ENCODE results near the gene SCRT2. TPM values are rescaled to one million over a fixed set of nuclear protein-coding genes. Genes with fewer than 3 reads are reported as not detected.

Gene SCRT2
- total and polyA plus RNA-seq, 4 donors = not detected

GRCh38 chr20:664576-664975 is 11.0 kb downstream of the SCRT2 start:
- no peak overlapping the region for H3K9ac ChIP-seq (ENCODE audit: low read depth in 1 of 2, low read length in 2 of 2)
- DNase-seq (ENCODE audit: low spot score) = no peak
- no peak overlapping the region for H3K27ac ChIP-seq (ENCODE audit: low read depth in 1 of 2, low read length in 2 of 2)
- peaks cover 10 to 26% (median 13%) of the 10 kb centered on the region in 4 donors for H3K27me3 ChIP-seq (ENCODE audit: control insufficient read depth in 4 of 4, insufficient read depth in 4 of 4, low read length in 3 of 4)
- no peaks in the 10 kb centered on the region for H3K9me3 ChIP-seq (ENCODE audit: control insufficient read depth in 4 of 4, low read length in 3 of 4)
- H3K4me1 ChIP-seq (ENCODE audit: control insufficient read depth in 4 of 4, insufficient read depth in 4 of 4, low read length in 3 of 4) = peaks cover 0 to 9% (median 1%) of the 10 kb centered on the region in 4 donors
- no peak for TF ChIP-seq HNF4G (IDR thresholded peaks at IDR 0.05)
- no peak for TF ChIP-seq RXRA (IDR thresholded peaks at IDR 0.05)
- no peak for TF ChIP-seq CTCF (IDR thresholded peaks at IDR 0.05; ENCODE audit: low read depth, low read length, missing input control)
- no peak for TF ChIP-seq FOXA2 (IDR thresholded peaks at IDR 0.05)
- no peak for TF ChIP-seq FOXA1 (IDR thresholded peaks at IDR 0.05)
- no peak for TF ChIP-seq MAX (IDR thresholded peaks at IDR 0.05)
- TF ChIP-seq EGR1 (IDR thresholded peaks at IDR 0.05; ENCODE audit: low read depth in 2 of 2) = no peak
- no peak for TF ChIP-seq NR2F2 (IDR thresholded peaks at IDR 0.05)
- TF ChIP-seq TAF1 (conservative IDR thresholded peaks at IDR 0.05) = no peak
- TF ChIP-seq GABPA (IDR thresholded peaks at IDR 0.05 in 1 of 2, conservative IDR thresholded peaks at IDR 0.05 in 1 of 2) = no peak
- TF ChIP-seq ZBTB33 (IDR thresholded peaks at IDR 0.05) = no peak
- TF ChIP-seq RAD21 (IDR thresholded peaks at IDR 0.05) = no peak
- TF ChIP-seq, protein P1, sequence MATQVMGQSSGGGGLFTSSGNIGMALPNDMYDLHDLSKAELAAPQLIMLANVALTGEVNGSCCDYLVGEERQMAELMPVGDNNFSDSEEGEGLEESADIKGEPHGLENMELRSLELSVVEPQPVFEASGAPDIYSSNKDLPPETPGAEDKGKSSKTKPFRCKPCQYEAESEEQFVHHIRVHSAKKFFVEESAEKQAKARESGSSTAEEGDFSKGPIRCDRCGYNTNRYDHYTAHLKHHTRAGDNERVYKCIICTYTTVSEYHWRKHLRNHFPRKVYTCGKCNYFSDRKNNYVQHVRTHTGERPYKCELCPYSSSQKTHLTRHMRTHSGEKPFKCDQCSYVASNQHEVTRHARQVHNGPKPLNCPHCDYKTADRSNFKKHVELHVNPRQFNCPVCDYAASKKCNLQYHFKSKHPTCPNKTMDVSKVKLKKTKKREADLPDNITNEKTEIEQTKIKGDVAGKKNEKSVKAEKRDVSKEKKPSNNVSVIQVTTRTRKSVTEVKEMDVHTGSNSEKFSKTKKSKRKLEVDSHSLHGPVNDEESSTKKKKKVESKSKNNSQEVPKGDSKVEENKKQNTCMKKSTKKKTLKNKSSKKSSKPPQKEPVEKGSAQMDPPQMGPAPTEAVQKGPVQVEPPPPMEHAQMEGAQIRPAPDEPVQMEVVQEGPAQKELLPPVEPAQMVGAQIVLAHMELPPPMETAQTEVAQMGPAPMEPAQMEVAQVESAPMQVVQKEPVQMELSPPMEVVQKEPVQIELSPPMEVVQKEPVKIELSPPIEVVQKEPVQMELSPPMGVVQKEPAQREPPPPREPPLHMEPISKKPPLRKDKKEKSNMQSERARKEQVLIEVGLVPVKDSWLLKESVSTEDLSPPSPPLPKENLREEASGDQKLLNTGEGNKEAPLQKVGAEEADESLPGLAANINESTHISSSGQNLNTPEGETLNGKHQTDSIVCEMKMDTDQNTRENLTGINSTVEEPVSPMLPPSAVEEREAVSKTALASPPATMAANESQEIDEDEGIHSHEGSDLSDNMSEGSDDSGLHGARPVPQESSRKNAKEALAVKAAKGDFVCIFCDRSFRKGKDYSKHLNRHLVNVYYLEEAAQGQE (IDR thresholded peaks at IDR 0.05) = no peak
- TF ChIP-seq ATF3 (IDR thresholded peaks at IDR 0.05) = no peak
- TF ChIP-seq YY1 (IDR thresholded peaks at IDR 0.05) = no peak
- no peak for TF ChIP-seq SP1 (IDR thresholded peaks at IDR 0.05)
- H3K4me3 ChIP-seq (ENCODE audit: low read depth in 1 of 3, low read length in 3 of 3) = no peak overlapping the region
- H3K36me3 ChIP-seq (ENCODE audit: control insufficient read depth in 4 of 4, insufficient read depth in 3 of 4, low read depth in 1 of 4, low read length in 3 of 4) = no peaks in the 10 kb centered on the region
- WGBS = 35% methylated on average over 13 of the region's 13 CpGs

GRCh38 chr20:664151-664550 is 11.5 kb downstream of the SCRT2 start:
- peaks cover 10 to 26% (median 13%) of the 10 kb centered on the region in 4 donors for H3K27me3 ChIP-seq (ENCODE audit: control insufficient read depth in 4 of 4, insufficient read depth in 4 of 4, low read length in 3 of 4)
- 10% methylated on average over 60 of the region's 60 CpGs for WGBS
- TF ChIP-seq GABPA (IDR thresholded peaks at IDR 0.05 in 1 of 2, conservative IDR thresholded peaks at IDR 0.05 in 1 of 2) (no peak), RAD21 (IDR thresholded peaks at IDR 0.05) (no peak), ZBTB33 (IDR thresholded peaks at IDR 0.05) (no peak), FOXA1 (IDR thresholded peaks at IDR 0.05) (no peak), HNF4G (IDR thresholded peaks at IDR 0.05) (no peak), JUND (IDR thresholded peaks at IDR 0.05) (no peak), HNF4A (conservative IDR thresholded peaks at IDR 0.05) (no peak), FOXA2 (IDR thresholded peaks at IDR 0.05) (no peak), NR2F2 (IDR thresholded peaks at IDR 0.05) (no peak), RXRA (IDR thresholded peaks at IDR 0.05) (no peak), YY1 (IDR thresholded peaks at IDR 0.05) (no peak), EGR1 (IDR thresholded peaks at IDR 0.05; ENCODE audit: low read depth in 2 of 2) (no peak), TAF1 (conservative IDR thresholded peaks at IDR 0.05) (no peak), SP1 (IDR thresholded peaks at IDR 0.05) (no peak)
- TF ChIP-seq, protein P1 (IDR thresholded peaks at IDR 0.05) = no peak

More at GRCh38 chr20:664151-664550, 11.5 kb downstream of the SCRT2 start:
- H3K9me3 ChIP-seq (ENCODE audit: control insufficient read depth in 4 of 4, low read length in 3 of 4) = no peaks in the 10 kb centered on the region
- no peak overlapping the region for H3K9ac ChIP-seq (ENCODE audit: low read depth in 1 of 2, low read length in 2 of 2)
- no peak overlapping the region for H3K4me3 ChIP-seq (ENCODE audit: low read depth in 1 of 3, low read length in 3 of 3)
- H3K27ac ChIP-seq (ENCODE audit: low read depth in 1 of 2, low read length in 2 of 2) = no peak overlapping the region
- peaks cover 0 to 9% (median 1%) of the 10 kb centered on the region in 4 donors for H3K4me1 ChIP-seq (ENCODE audit: control insufficient read depth in 4 of 4, insufficient read depth in 4 of 4, low read length in 3 of 4)
- DNase-seq (ENCODE audit: low spot score) = no peak
- no peaks in the 10 kb centered on the region for H3K36me3 ChIP-seq (ENCODE audit: control insufficient read depth in 4 of 4, insufficient read depth in 3 of 4, low read depth in 1 of 4, low read length in 3 of 4)

Measured in liver (tissue), 9 donors.